WTC11 (cell line): Measurements from ENCODE around the gene GLB1L3. TPM values are rescaled to one million over a fixed set of nuclear protein-coding genes. Genes with fewer than 3 reads are reported as not detected.

Experiments
- ATAC-seq: fragments of 200-7000 bp; cut with Tn5 transposase; 2 replicates; pipeline ENCODE4 v1.10.0; 2021; ENCODE audit warnings: mild to moderate bottlenecking, moderate library complexity
- CTCF ChIA-PET: fragments of 300-600 bp; sonication (Branson Sonifier 250); formaldehyde crosslinking; loops from one replicate; lab custom pipeline; 2021; ENCODE audit warnings: antibody characterized with exemption; lab: Charles Lee
- POLR2A ChIA-PET: fragments of 350-600 bp; sonication (Branson Sonifier 250); formaldehyde crosslinking; loops from one replicate; lab custom pipeline; 2021; ENCODE audit warnings: antibody characterized with exemption; lab: Charles Lee
- DNase-seq: peaks from one replicate; pipeline ENCODE4 v3.0.0; 2021; ENCODE audit warnings: low spot score
- H3K27ac Mint-ChIP-seq: 2 replicates; pipeline ENCODE4 v1.8.0; 2021; ENCODE audit warnings: mixed read lengths
- H3K27me3 Mint-ChIP-seq: 2 replicates; pipeline ENCODE4 v1.8.0; 2021; ENCODE audit warnings: low read depth, mild to moderate bottlenecking, moderate library complexity, mixed read lengths
- H3K36me3 Mint-ChIP-seq: 2 replicates; pipeline ENCODE4 v1.8.0; 2021; ENCODE audit warnings: mixed read lengths
- H3K4me1 Mint-ChIP-seq: 2 replicates; pipeline ENCODE4 v1.8.0; 2022; ENCODE audit warnings: mixed read lengths
- H3K4me3 Mint-ChIP-seq: 2 replicates; pipeline ENCODE4 v1.8.0; 2021; ENCODE audit warnings: mild to moderate bottlenecking, moderate library complexity, mixed read lengths
- H3K9me3 Mint-ChIP-seq: 2 replicates; pipeline ENCODE4 v1.8.0; 2021; ENCODE audit warnings: mixed read lengths
- CBFB ChIP-seq: sonication (generic); formaldehyde crosslinking; IDR thresholded peaks from 2 replicates; pipeline ENCODE4 v1.8.1; 2022; ENCODE audit warnings: mild to moderate bottlenecking, low read depth, missing genetic modification reagents
- ELF4 ChIP-seq: sonication (generic); formaldehyde crosslinking; IDR thresholded peaks from 2 replicates; pipeline ENCODE4 v1.8.1; 2022; ENCODE audit warnings: low read depth, mild to moderate bottlenecking, moderate library complexity, missing genetic modification reagents
- FOXJ3 ChIP-seq: sonication (generic); formaldehyde crosslinking; IDR thresholded peaks from 2 replicates; pipeline ENCODE4 v1.9.0; 2021; ENCODE audit warnings: missing genetic modification reagents, mild to moderate bottlenecking, borderline replicate concordance
- HMGA2 ChIP-seq: fragments of 250-450 bp; sonication (Bioruptor Pico); IDR thresholded peaks from 2 replicates; pipeline ENCODE4 v1.4.0; 2021; ENCODE audit warnings: mild to moderate bottlenecking, moderate library complexity
- KAT7 ChIP-seq: sonication (generic); formaldehyde crosslinking; IDR thresholded peaks from 2 replicates; pipeline ENCODE4 v1.8.1; 2023; ENCODE audit warnings: missing genetic modification reagents, mild to moderate bottlenecking, borderline replicate concordance
- MYBL2 ChIP-seq: sonication (generic); formaldehyde crosslinking; IDR thresholded peaks from 2 replicates; pipeline ENCODE4 v1.8.1; 2023; ENCODE audit warnings: mild to moderate bottlenecking, moderate library complexity, missing genetic modification reagents
- NFE2L1 ChIP-seq: sonication (generic); formaldehyde crosslinking; IDR thresholded peaks from 2 replicates; pipeline ENCODE4 v1.8.1; 2023; ENCODE audit warnings: missing genetic modification reagents
- NFYB ChIP-seq: sonication (generic); formaldehyde crosslinking; conservative IDR thresholded peaks from 2 replicates; pipeline ENCODE4 v1.8.0; 2022; ENCODE audit warnings: low read depth, missing genetic modification reagents
- OVOL2 ChIP-seq: fragments of 250-450 bp; sonication (Bioruptor Pico); IDR thresholded peaks from 2 replicates; pipeline ENCODE4 v1.9.0; 2021; ENCODE audit warnings: mild to moderate bottlenecking, borderline replicate concordance
- SMAD3 ChIP-seq: sonication (generic); formaldehyde crosslinking; IDR thresholded peaks from 2 replicates; pipeline ENCODE4 v1.8.0; 2022; ENCODE audit warnings: missing genetic modification reagents, mild to moderate bottlenecking, borderline replicate concordance
- SOX15 ChIP-seq: fragments of 250-450 bp; sonication (Bioruptor Pico); IDR thresholded peaks from 2 replicates; pipeline ENCODE4 v1.9.0; 2021; ENCODE audit warnings: mild to moderate bottlenecking
- TP53 ChIP-seq: sonication (generic); formaldehyde crosslinking; IDR thresholded peaks from 2 replicates; pipeline ENCODE4 v1.8.1; 2023; ENCODE audit warnings: mild to moderate bottlenecking, missing genetic modification reagents
- ZNF263 ChIP-seq: sonication (generic); formaldehyde crosslinking; IDR thresholded peaks from 2 replicates; pipeline ENCODE4 v1.8.1; 2022; ENCODE audit warnings: low read depth, mild to moderate bottlenecking, moderate library complexity, missing genetic modification reagents
- total RNA-seq: library from RNA; stranded (reverse); gene quantifications from 3 replicates; pipeline ENCODE4 v1.2.3, GENCODE V29; 2021
- TF ChIP-seq, protein P1 (sequence below): sonication (generic); formaldehyde crosslinking; IDR thresholded peaks from 2 replicates; pipeline ENCODE4 v1.8.0; 2023; ENCODE audit warnings: mild to moderate bottlenecking, missing genetic modification reagents
- TF ChIP-seq, protein P2 (sequence below): sonication (generic); formaldehyde crosslinking; IDR thresholded peaks from 2 replicates; pipeline ENCODE4 v1.8.0; 2022; ENCODE audit warnings: mild to moderate bottlenecking, missing genetic modification reagents
- TF ChIP-seq, protein P3 (sequence below): fragments of 250-450 bp; sonication (Bioruptor Pico); IDR thresholded peaks from 2 replicates; pipeline ENCODE4 v1.9.0; 2021; ENCODE audit warnings: mild to moderate bottlenecking
- TF ChIP-seq, protein P4 (sequence below): sonication (generic); formaldehyde crosslinking; IDR thresholded peaks from 2 replicates; pipeline ENCODE4 v1.8.0; 2022; ENCODE audit warnings: mild to moderate bottlenecking, missing genetic modification reagents
- TF ChIP-seq, protein P5 (sequence below): fragments of 250-450 bp; sonication (Bioruptor Pico); IDR thresholded peaks from 2 replicates; pipeline ENCODE4 v1.9.0; 2021; ENCODE audit warnings: moderate library complexity, mild to moderate bottlenecking, inconsistent platforms, borderline replicate concordance

GLB1L3 gene
- total RNA-seq, 1 experiment from 2014 or later, result 50.2 TPM

DNA sequence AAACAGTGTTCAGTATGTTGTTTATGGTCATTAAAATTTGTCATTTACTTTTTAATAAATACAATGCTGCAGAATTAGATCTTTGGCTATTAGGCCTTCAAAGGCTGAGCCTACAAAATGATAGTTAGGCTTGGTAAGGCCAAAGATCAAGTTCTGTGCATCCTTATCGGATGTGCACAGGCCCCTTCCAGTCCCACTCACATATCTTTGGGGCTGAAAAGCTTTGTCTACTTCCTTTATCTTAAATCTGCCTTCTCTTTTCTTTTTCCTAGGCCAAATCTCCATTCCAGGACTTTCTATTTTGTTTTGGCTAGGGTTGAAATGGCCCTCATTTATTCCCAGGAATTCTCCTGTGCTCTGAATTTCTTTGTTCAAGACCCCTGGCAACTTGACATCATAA lies 52.3 kb downstream of the GLB1L3 start:
- CTCF ChIA-PET, result interaction anchor here (1.2 kb wide), 1 partner anchor 66 kb away, joined by 5 read pairs; no protein-coding TSS in a partner anchor
- no peaks in the 10 kb centered on the region for H3K9me3 Mint-ChIP-seq
- H3K27ac Mint-ChIP-seq, result no peak overlapping the region
- DNase-seq, result no peak
- peaks cover 26% of the 10 kb centered on the region for H3K4me1 Mint-ChIP-seq
- POLR2A ChIA-PET, result no interaction called here
- TF ChIP-seq, protein P1, sequence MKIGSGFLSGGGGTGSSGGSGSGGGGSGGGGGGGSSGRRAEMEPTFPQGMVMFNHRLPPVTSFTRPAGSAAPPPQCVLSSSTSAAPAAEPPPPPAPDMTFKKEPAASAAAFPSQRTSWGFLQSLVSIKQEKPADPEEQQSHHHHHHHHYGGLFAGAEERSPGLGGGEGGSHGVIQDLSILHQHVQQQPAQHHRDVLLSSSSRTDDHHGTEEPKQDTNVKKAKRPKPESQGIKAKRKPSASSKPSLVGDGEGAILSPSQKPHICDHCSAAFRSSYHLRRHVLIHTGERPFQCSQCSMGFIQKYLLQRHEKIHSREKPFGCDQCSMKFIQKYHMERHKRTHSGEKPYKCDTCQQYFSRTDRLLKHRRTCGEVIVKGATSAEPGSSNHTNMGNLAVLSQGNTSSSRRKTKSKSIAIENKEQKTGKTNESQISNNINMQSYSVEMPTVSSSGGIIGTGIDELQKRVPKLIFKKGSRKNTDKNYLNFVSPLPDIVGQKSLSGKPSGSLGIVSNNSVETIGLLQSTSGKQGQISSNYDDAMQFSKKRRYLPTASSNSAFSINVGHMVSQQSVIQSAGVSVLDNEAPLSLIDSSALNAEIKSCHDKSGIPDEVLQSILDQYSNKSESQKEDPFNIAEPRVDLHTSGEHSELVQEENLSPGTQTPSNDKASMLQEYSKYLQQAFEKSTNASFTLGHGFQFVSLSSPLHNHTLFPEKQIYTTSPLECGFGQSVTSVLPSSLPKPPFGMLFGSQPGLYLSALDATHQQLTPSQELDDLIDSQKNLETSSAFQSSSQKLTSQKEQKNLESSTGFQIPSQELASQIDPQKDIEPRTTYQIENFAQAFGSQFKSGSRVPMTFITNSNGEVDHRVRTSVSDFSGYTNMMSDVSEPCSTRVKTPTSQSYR (CRISPR knock-in tag), result no peak
- TF ChIP-seq NFYB (CRISPR knock-in tag) (no peak), SOX15 (no peak), ELF4 (CRISPR knock-in tag) (no peak), FOXJ3 (no peak), TP53 (CRISPR knock-in tag) (no peak), HMGA2 (no peak), MYBL2 (no peak), KAT7 (no peak), SMAD3 (CRISPR knock-in tag) (no peak), ZNF263 (CRISPR knock-in tag) (no peak), OVOL2 (CRISPR knock-in tag) (no peak), NFE2L1 (CRISPR knock-in tag) (no peak), CBFB (CRISPR knock-in tag) (no peak)
- TF ChIP-seq, protein P2, sequence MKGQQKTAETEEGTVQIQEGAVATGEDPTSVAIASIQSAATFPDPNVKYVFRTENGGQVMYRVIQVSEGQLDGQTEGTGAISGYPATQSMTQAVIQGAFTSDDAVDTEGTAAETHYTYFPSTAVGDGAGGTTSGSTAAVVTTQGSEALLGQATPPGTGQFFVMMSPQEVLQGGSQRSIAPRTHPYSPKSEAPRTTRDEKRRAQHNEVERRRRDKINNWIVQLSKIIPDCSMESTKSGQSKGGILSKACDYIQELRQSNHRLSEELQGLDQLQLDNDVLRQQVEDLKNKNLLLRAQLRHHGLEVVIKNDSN (CRISPR knock-in tag), result no peak
- TF ChIP-seq, protein P3, sequence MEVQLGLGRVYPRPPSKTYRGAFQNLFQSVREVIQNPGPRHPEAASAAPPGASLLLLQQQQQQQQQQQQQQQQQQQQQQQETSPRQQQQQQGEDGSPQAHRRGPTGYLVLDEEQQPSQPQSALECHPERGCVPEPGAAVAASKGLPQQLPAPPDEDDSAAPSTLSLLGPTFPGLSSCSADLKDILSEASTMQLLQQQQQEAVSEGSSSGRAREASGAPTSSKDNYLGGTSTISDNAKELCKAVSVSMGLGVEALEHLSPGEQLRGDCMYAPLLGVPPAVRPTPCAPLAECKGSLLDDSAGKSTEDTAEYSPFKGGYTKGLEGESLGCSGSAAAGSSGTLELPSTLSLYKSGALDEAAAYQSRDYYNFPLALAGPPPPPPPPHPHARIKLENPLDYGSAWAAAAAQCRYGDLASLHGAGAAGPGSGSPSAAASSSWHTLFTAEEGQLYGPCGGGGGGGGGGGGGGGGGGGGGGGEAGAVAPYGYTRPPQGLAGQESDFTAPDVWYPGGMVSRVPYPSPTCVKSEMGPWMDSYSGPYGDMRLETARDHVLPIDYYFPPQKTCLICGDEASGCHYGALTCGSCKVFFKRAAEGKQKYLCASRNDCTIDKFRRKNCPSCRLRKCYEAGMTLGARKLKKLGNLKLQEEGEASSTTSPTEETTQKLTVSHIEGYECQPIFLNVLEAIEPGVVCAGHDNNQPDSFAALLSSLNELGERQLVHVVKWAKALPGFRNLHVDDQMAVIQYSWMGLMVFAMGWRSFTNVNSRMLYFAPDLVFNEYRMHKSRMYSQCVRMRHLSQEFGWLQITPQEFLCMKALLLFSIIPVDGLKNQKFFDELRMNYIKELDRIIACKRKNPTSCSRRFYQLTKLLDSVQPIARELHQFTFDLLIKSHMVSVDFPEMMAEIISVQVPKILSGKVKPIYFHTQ (CRISPR knock-in tag), result no peak
- TF ChIP-seq, protein P4, sequence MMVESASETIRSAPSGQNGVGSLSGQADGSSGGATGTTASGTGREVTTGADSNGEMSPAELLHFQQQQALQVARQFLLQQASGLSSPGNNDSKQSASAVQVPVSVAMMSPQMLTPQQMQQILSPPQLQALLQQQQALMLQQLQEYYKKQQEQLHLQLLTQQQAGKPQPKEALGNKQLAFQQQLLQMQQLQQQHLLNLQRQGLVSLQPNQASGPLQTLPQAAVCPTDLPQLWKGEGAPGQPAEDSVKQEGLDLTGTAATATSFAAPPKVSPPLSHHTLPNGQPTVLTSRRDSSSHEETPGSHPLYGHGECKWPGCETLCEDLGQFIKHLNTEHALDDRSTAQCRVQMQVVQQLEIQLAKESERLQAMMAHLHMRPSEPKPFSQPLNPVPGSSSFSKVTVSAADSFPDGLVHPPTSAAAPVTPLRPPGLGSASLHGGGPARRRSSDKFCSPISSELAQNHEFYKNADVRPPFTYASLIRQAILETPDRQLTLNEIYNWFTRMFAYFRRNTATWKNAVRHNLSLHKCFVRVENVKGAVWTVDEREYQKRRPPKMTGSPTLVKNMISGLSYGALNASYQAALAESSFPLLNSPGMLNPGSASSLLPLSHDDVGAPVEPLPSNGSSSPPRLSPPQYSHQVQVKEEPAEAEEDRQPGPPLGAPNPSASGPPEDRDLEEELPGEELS (CRISPR knock-in tag), result no peak
- TF ChIP-seq, protein P5, sequence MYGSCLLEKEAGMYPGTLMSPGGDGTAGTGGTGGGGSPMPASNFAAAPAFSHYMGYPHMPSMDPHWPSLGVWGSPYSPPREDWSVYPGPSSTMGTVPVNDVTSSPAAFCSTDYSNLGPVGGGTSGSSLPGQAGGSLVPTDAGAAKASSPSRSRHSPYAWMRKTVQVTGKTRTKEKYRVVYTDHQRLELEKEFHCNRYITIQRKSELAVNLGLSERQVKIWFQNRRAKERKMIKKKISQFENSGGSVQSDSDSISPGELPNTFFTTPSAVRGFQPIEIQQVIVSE (CRISPR knock-in tag), result no peak
- no peak overlapping the region for H3K4me3 Mint-ChIP-seq
- no peaks in the 10 kb centered on the region for H3K36me3 Mint-ChIP-seq
- no peak for ATAC-seq
- peaks cover 34% of the 10 kb centered on the region for H3K27me3 Mint-ChIP-seq
